ENCODE data around the gene ALDH3B1. TPM values are rescaled to one million over a fixed set of nuclear protein-coding genes. Genes with fewer than 3 reads are reported as not detected.
A peak's percentile ranks its signal among the peaks of the same experiment; 100 is the strongest.

Gene ALDH3B1
- total and polyA plus RNA-seq, 2 donors (not counting 1 experiment from before 2014, with no cell fraction given) = 39.0 to 57.6 TPM

DNA sequence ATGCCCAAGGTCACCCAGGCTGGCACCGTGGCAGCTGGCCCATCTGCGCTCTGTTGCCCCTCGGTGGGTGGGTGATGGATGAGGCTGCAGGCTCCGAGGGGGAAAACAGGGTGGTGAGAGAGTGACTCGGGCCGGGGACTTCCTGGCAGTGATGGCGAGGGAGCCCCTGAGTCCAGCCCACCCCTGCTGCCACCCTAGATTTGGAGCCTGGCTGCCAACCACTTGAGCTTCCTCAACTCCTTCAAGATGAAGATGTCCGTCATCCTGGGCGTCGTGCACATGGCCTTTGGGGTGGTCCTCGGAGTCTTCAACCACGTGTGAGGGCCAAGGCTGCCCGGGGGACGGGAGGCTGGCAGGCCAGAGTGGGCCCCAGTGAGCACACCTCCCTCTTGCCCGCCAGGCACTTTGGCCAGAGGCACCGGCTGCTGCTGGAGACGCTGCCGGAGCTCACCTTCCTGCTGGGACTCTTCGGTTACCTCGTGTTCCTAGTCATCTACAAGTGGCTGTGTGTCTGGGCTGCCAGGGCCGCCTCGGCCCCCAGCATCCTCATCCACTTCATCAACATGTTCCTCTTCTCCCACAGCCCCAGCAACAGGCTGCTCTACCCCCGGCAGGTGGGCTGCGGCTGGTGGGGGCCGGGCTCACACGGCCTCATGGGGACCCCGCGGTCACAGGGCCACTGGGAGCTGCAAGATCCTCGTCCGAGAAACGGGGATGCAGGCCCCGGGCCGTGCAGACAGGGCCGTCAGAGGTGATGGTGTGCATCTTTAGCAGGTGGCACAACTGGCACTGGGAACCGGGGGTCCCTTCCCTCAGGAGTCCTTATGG, 38.8 kb downstream of the ALDH3B1 start:
- H3K36me3 ChIP-seq (ENCODE audit: control insufficient read depth, insufficient read depth, low read length) = peaks cover 51% of the 10 kb centered on the region
- no peak overlapping the region for H3K4me3 ChIP-seq (replicated peaks in 1 of 4; ENCODE audit: control extremely low read depth in 1 of 4, insufficient read depth in 1 of 4, low read depth in 3 of 4, low read length in 4 of 4)
- no peaks in the 10 kb centered on the region for H3K79me2 ChIP-seq (ENCODE audit: control insufficient read depth, insufficient read depth, low read length)

GRCh38 chr11:68049509-68050370, 39.6 kb downstream of the ALDH3B1 start:
- DNase-seq (ENCODE audit: low read depth in 2 of 2) = peak in 1 of 2 donors; percentile 41
- H3K36me3 ChIP-seq (ENCODE audit: control insufficient read depth, insufficient read depth, low read length) = peaks cover 43% of the 10 kb centered on the region
- no peak overlapping the region for H3K27ac ChIP-seq (ENCODE audit: insufficient read depth, low read length)
- no peak overlapping the region for H3K4me2 ChIP-seq (ENCODE audit: extremely low read depth, insufficient read depth, low read length)
- H4K20me1 ChIP-seq (ENCODE audit: control insufficient read depth, extremely low read depth, insufficient read depth, low read length) = no peaks in the 10 kb centered on the region
- no peak overlapping the region for H3K4me3 ChIP-seq (replicated peaks in 1 of 4; ENCODE audit: control extremely low read depth in 1 of 4, insufficient read depth in 1 of 4, low read depth in 3 of 4, low read length in 4 of 4)
- no peaks in the 10 kb centered on the region for H3K4me1 ChIP-seq (ENCODE audit: control insufficient read depth, extremely low read depth, insufficient read depth, low read length)
- no peak overlapping the region for H2AFZ ChIP-seq (ENCODE audit: low read length)
- TF ChIP-seq CTCF (conservative IDR thresholded peaks at IDR 0.05 in 1 of 2, IDR thresholded peaks at IDR 0.05 in 1 of 2; ENCODE audit: low read depth in 1 of 2, low read length in 2 of 2) = no peak
- TF ChIP-seq EZH2 (IDR thresholded peaks at IDR 0.05; ENCODE audit: low read length, missing control alignments) = no peak
- no peaks in the 10 kb centered on the region for H3K27me3 ChIP-seq (ENCODE audit: control insufficient read depth, insufficient read depth, low read length)
- no peak overlapping the region for H3K9ac ChIP-seq (ENCODE audit: insufficient read depth, low read length)
- no peaks in the 10 kb centered on the region for H3K9me3 ChIP-seq (ENCODE audit: control insufficient read depth, insufficient read depth, low read depth, low read length)
- H3K79me2 ChIP-seq (ENCODE audit: control insufficient read depth, insufficient read depth, low read length) = no peaks in the 10 kb centered on the region

More for the DNA sequence above, 38.8 kb downstream of the ALDH3B1 start:
- Histone ChIP-seq H4K20me1 (ENCODE audit: control insufficient read depth, extremely low read depth, insufficient read depth, low read length) (no peaks in the 10 kb centered on the region), H3K4me2 (ENCODE audit: extremely low read depth, insufficient read depth, low read length) (no peak overlapping the region), H3K27ac (ENCODE audit: insufficient read depth, low read length) (no peak overlapping the region), H3K9me3 (ENCODE audit: control insufficient read depth, insufficient read depth, low read depth, low read length) (no peaks in the 10 kb centered on the region), H3K9ac (ENCODE audit: insufficient read depth, low read length) (no peak overlapping the region), H3K27me3 (ENCODE audit: control insufficient read depth, insufficient read depth, low read length) (no peaks in the 10 kb centered on the region), H2AFZ (ENCODE audit: low read length) (no peak overlapping the region), H3K4me1 (ENCODE audit: control insufficient read depth, extremely low read depth, insufficient read depth, low read length) (no peaks in the 10 kb centered on the region)
- TF ChIP-seq EZH2 (IDR thresholded peaks at IDR 0.05; ENCODE audit: low read length, missing control alignments) = no peak
- no peak for TF ChIP-seq CTCF (conservative IDR thresholded peaks at IDR 0.05 in 1 of 2, IDR thresholded peaks at IDR 0.05 in 1 of 2; ENCODE audit: low read depth in 1 of 2, low read length in 2 of 2)
- DNase-seq (ENCODE audit: low read depth in 2 of 2) = no peak

DNA sequence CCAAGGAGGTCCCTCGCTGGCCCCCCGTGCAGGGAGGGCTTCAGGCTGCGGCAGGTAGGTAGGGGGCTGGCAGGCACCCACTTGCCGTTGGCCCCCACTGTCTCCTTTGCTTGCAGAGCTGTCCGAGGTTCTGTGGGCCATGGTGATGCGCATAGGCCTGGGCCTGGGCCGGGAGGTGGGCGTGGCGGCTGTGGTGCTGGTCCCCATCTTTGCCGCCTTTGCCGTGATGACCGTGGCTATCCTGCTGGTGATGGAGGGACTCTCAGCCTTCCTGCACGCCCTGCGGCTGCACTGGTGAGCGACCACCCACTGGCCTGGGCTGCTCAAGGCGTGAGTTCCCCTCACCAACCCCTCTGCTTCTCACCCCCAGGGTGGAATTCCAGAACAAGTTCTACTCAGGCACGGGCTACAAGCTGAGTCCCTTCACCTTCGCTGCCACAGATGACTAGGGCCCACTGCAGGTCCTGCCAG, 40.3 kb downstream of the ALDH3B1 start:
- TF ChIP-seq EZH2 (IDR thresholded peaks at IDR 0.05; ENCODE audit: low read length, missing control alignments) (no peak), CTCF (conservative IDR thresholded peaks at IDR 0.05 in 1 of 2, IDR thresholded peaks at IDR 0.05 in 1 of 2; ENCODE audit: low read depth in 1 of 2, low read length in 2 of 2) (no peak)
- no peak overlapping the region for H3K4me2 ChIP-seq (ENCODE audit: extremely low read depth, insufficient read depth, low read length)
- H3K27me3 ChIP-seq (ENCODE audit: control insufficient read depth, insufficient read depth, low read length) = no peaks in the 10 kb centered on the region
- H2AFZ ChIP-seq (ENCODE audit: low read length) = no peak overlapping the region
- H4K20me1 ChIP-seq (ENCODE audit: control insufficient read depth, extremely low read depth, insufficient read depth, low read length) = no peaks in the 10 kb centered on the region
- no peaks in the 10 kb centered on the region for H3K4me1 ChIP-seq (ENCODE audit: control insufficient read depth, extremely low read depth, insufficient read depth, low read length)
- H3K9ac ChIP-seq (ENCODE audit: insufficient read depth, low read length) = no peak overlapping the region
- H3K9me3 ChIP-seq (ENCODE audit: control insufficient read depth, insufficient read depth, low read depth, low read length) = no peaks in the 10 kb centered on the region
- H3K27ac ChIP-seq (ENCODE audit: insufficient read depth, low read length) = no peak overlapping the region
- DNase-seq (ENCODE audit: low read depth in 2 of 2) = no peak
- H3K36me3 ChIP-seq (ENCODE audit: control insufficient read depth, insufficient read depth, low read length) = peaks cover 39% of the 10 kb centered on the region
- no peaks in the 10 kb centered on the region for H3K79me2 ChIP-seq (ENCODE audit: control insufficient read depth, insufficient read depth, low read length)
- H3K4me3 ChIP-seq (replicated peaks in 1 of 4; ENCODE audit: control extremely low read depth in 1 of 4, insufficient read depth in 1 of 4, low read depth in 3 of 4, low read length in 4 of 4) = no peak overlapping the region
